ENCODE measurements around the gene PLXNA3. TPM values are rescaled to one million over a fixed set of nuclear protein-coding genes. Genes with fewer than 3 reads are reported as not detected.
"Not testable (repeated sequence)": the region's sequence is repeated elsewhere in the genome, so short reads cannot be mapped to it uniquely, and the experiment has no call there.

PLXNA3 gene
- total and polyA plus RNA-seq, 3 donors from 2014 or later: 24.7 to 63.5 (median 37.3) TPM

DNA sequence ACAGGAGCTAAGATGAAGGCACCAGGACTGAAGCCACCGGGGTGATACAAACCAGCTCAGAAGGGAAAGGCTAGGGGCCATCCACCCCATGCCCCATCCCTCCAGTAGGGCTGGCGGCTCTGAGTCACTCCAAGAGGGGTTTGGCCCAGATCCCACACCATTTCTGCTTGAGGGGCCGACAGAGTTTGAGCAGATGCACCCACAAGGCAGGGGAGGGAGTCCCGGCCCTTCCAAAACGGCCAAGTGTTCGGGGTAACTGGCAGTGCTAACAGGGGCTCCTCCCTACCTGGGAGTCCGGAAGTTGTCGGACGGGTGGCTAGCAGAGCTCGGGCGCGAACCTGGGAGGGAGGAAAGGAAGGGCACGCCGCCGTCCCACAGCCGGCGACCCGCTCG, 31.9 kb downstream of the PLXNA3 start:
- DNase-seq: peak; percentile 20
- H3K27ac ChIP-seq: peak overlapping the region; percentile 74 to 86

GRCh38 chrX:154490414-154491083, 32.5 kb downstream of the PLXNA3 start, which contains the start of gene SLC10A3:
Gene SLC10A3, minus strand, starts transcription at chrX:154490629. Its CDS starts 1,689 bp downstream, at chrX:154488940.
- peaks cover 7% of the 10 kb centered on the region for H3K4me1 ChIP-seq
- DNase-seq: peak; percentile 92
- no peaks in the 10 kb centered on the region for H3K36me3 ChIP-seq (ENCODE audit: low read depth, missing control alignments)
- peak within 1 kb of the TSS; percentile 58 to 61 for H3K4me3 ChIP-seq
- peak within 1 kb of the TSS; percentile 74 to 86 for H3K27ac ChIP-seq
- TF ChIP-seq CTCF (IDR thresholded peaks at IDR 0.05) (no peak), POLR2A (IDR thresholded peaks at IDR 0.05) (peak; percentile 46)
- intact Hi-C loops (cut with DNase I; ENCODE audit: low total_unique reads): no loop called here
- no peaks in the 10 kb centered on the region for H3K27me3 ChIP-seq
- no peaks in the 10 kb centered on the region for H3K9me3 ChIP-seq
- WGBS, 2 donors: 0 to 3% methylated on average over 7 to 16 of the region's 71 CpGs

More for the DNA sequence above, 31.9 kb downstream of the PLXNA3 start:
- peaks cover 7% of the 10 kb centered on the region for H3K4me1 ChIP-seq
- H3K36me3 ChIP-seq (ENCODE audit: low read depth, missing control alignments): no peaks in the 10 kb centered on the region
- intact Hi-C loops (cut with DNase I; ENCODE audit: low total_unique reads): no loop called here
- H3K4me3 ChIP-seq: peak overlapping the region; percentile 58 to 61
- H3K9me3 ChIP-seq: no peaks in the 10 kb centered on the region
- H3K27me3 ChIP-seq: no peaks in the 10 kb centered on the region
- WGBS, 2 donors: 0% methylated on average over 18 of the region's 19 CpGs; no CpG with 5 or more reads in 1 of the 2 donors
- TF ChIP-seq POLR2A (IDR thresholded peaks at IDR 0.05): no peak
- no peak for TF ChIP-seq CTCF (IDR thresholded peaks at IDR 0.05)

DNA sequence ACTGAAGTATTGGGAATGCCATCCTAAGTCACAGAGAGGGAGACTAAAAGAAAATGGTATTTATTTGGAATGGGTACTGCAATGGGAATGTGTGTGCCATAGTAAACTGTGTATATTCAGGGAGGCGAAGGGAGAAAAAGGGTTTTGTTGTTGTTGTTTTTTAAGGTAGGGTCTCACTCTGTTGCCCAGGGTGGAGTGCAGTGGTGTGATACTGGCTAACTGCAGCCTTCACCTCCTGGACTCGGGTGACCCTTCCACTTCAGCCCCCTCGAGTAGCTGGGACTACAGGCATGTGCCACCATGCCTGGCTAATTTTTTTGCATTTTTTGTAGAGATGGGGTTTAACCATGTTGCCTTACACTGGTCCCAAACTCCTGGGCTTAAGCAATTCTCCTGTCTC, 36.6 kb downstream of the PLXNA3 start:
- 83 to 92% methylated on average over 3 of the region's 3 CpGs for WGBS, 2 donors
- no peak for TF ChIP-seq CTCF (IDR thresholded peaks at IDR 0.05)
- TF ChIP-seq POLR2A (IDR thresholded peaks at IDR 0.05): no peak
- H3K27me3 ChIP-seq: no peaks in the 10 kb centered on the region
- no peak overlapping the region for H3K27ac ChIP-seq
- no peak for DNase-seq
- H3K4me1 ChIP-seq: peaks cover under 1% of the 10 kb centered on the region
- H3K4me3 ChIP-seq: no peak overlapping the region
- no peaks in the 10 kb centered on the region for H3K9me3 ChIP-seq
- intact Hi-C loops (cut with DNase I; ENCODE audit: low total_unique reads): no loop called here
- H3K36me3 ChIP-seq (ENCODE audit: low read depth, missing control alignments): no peaks in the 10 kb centered on the region

GRCh38 chrX:154495472-154495922, 37.4 kb downstream of the PLXNA3 start:
- no peaks in the 10 kb centered on the region for H3K9me3 ChIP-seq
- intact Hi-C loops (cut with DNase I; ENCODE audit: low total_unique reads): no loop called here
- no peaks in the 10 kb centered on the region for H3K27me3 ChIP-seq
- no peak for DNase-seq
- 71 to 77% methylated on average over 5 to 6 of the region's 6 CpGs for WGBS, 2 donors
- H3K27ac ChIP-seq: no peak overlapping the region
- no peaks in the 10 kb centered on the region for H3K36me3 ChIP-seq (ENCODE audit: low read depth, missing control alignments)
- no peak overlapping the region for H3K4me3 ChIP-seq
- no peaks in the 10 kb centered on the region for H3K4me1 ChIP-seq
- TF ChIP-seq CTCF (IDR thresholded peaks at IDR 0.05) (no peak), POLR2A (IDR thresholded peaks at IDR 0.05) (no peak)

DNA sequence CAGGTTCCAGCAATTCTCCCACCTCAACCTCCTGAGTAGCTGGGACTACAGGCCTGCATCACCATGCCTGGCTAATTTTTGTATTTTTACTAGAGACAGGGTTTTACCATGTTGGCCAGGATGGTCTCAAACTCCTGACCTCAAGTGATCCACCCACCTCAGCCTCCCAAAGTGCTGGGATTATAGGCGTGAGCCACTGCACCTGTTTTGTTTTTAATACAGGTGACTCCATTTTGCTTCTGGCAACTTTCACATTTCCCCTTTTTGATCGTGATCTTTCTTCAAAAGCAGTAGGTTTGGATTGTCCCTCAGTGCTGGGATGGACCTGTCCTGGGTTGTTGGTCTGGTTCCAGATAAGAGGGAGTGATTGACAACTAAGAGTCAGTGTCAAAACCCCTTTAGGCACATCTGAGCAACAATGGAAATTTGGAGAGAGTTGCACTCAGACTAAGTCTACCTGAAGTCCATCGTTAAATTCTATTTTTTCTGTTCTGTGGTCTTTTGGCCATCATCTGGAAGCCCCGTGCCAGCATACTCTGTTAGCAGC, 38.6 kb downstream of the PLXNA3 start:
- H3K27ac ChIP-seq; intact Hi-C loops (cut with DNase I; ENCODE audit: low total_unique reads): not testable (repeated sequence)
- WGBS, 2 donors: 72 to 74% methylated on average over 4 of the region's 4 CpGs

DNA sequence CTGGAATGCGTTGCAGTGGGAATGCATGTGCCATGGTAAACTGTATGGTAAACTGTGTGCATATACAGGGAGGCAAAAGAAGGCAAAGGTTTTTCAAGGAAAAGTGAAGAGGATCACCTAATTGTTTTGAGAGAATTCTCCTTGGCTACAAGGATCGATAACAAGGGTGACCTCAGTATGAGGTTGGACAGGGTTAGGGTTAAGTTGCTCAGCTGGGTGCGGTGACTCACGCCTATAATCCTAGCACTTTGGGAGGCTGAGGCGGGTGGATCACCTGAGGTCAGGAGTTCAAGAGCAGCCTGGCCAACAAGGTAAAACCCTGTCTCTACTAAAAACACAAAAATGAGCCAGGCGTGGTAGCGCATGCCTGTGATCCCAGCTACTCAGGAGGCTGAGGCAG, 43.3 kb downstream of the PLXNA3 start:
- H3K4me3 ChIP-seq; intact Hi-C loops (cut with DNase I; ENCODE audit: low total_unique reads); H3K36me3 ChIP-seq (ENCODE audit: low read depth, missing control alignments); H3K27ac ChIP-seq; H3K27me3 ChIP-seq; H3K4me1 ChIP-seq; H3K9me3 ChIP-seq; DNase-seq: not testable (repeated sequence)
- WGBS, 2 donors: 91 to 92% methylated on average over 5 to 7 of the region's 7 CpGs

More for the DNA sequence above, 38.6 kb downstream of the PLXNA3 start:
- H3K4me1 ChIP-seq; H3K9me3 ChIP-seq; H3K36me3 ChIP-seq (ENCODE audit: low read depth, missing control alignments); H3K4me3 ChIP-seq; H3K27me3 ChIP-seq; DNase-seq: not testable (repeated sequence)
